ENCODE measurements around the gene ARSG.

GRCh38 chr17:68320311-68320865, 29.1 kb downstream of the ARSG start:
- no peak for TF ChIP-seq GATA2 (IDR thresholded peaks at IDR 0.05; ENCODE audit: low read depth, low read length)
- no peak for TF ChIP-seq GATA3 (IDR thresholded peaks at IDR 0.05; ENCODE audit: low read depth, low read length)
